Retina (tissue), 1 donor: Measurements from ENCODE around the gene HCFC1R1.

Experiments
- DNase-seq: peaks from one replicate; pipeline ENCODE4 v3.0.0-alpha.2; 2016

Gene HCFC1R1

DNA sequence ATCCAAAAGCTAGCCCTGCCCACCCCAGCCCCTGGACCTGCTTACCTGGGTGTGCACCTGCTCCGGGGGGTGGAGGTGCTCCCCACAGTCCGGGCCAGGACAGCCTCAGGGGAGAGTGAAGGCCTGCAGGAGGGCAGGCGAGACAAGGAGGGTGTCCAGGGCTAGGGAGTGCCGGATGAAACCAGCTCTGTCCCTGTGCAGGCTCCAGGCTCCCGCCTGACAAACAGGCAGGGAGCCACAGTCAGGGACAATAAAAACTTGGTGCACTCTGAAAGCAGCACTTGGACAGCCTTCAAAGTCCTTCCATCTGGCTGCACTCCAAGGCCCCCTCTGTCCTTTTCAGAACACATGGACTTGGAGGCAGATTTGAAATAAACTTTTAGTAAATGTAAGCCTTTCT lies 50.6 kb downstream of the HCFC1R1 start:
- no peak for DNase-seq
